Parathyroid adenoma (tissue), 2 donors: Measurements from ENCODE around the gene RABAC1.
A peak's percentile ranks its signal among the peaks of the same experiment; 100 is the strongest.

Experiments used
- H2AFZ ChIP-seq: fragments of 300-600 bp; sonication (generic); one replicate; pipeline ENCODE4 v1.7.0; 2017; ENCODE audit warnings: antibody characterized with exemption, mild to moderate bottlenecking
- H3K27ac ChIP-seq: fragments of 300-600 bp; sonication (generic); one replicate; pipeline ENCODE4 v1.7.0; 2017
- H3K27me3 ChIP-seq: fragments of 300-600 bp; sonication (generic); one replicate; pipeline ENCODE4 v1.7.0; 2017; ENCODE audit warnings: low read length; ENCODE audit not compliant: control insufficient read depth, insufficient read depth
- H3K36me3 ChIP-seq: fragments of 300-600 bp; sonication (generic); one replicate; pipeline ENCODE4 v1.7.0; 2017; ENCODE audit warnings: low read length; ENCODE audit not compliant: control insufficient read depth, insufficient read depth
- H3K4me1 ChIP-seq: fragments of 300-600 bp; sonication (generic); one replicate; pipeline ENCODE4 v1.7.0; 2017; ENCODE audit warnings: control low read depth
- H3K4me2 ChIP-seq: fragments of 300-600 bp; sonication (generic); one replicate; pipeline ENCODE4 v1.7.0; 2017; ENCODE audit warnings: low read length
- H3K4me3 ChIP-seq: fragments of 300-600 bp; sonication (generic); one replicate; pipeline ENCODE4 v1.7.0; 2017; ENCODE audit warnings: low read depth, low read length
- H3K79me2 ChIP-seq: fragments of 300-600 bp; sonication (generic); one replicate; pipeline ENCODE4 v1.7.0; 2017; ENCODE audit warnings: control low read depth
- H3K9ac ChIP-seq: fragments of 300-600 bp; sonication (generic); one replicate; pipeline ENCODE4 v1.7.0; 2017; ENCODE audit warnings: mild to moderate bottlenecking
- H3K9me3 ChIP-seq: fragments of 300-600 bp; sonication (generic); one replicate; pipeline ENCODE4 v1.7.0; 2017; ENCODE audit warnings: low read length; ENCODE audit not compliant: control insufficient read depth
- TF ChIP-seq, protein P1 (sequence below): fragments of 300-600 bp; sonication (generic); IDR thresholded peaks from one replicate; pipeline ENCODE4 v1.7.0; 2017; ENCODE audit warnings: antibody characterized with exemption, mild to moderate bottlenecking
- donor health status: primary hyperparathyroidism.

Gene RABAC1

DNA sequence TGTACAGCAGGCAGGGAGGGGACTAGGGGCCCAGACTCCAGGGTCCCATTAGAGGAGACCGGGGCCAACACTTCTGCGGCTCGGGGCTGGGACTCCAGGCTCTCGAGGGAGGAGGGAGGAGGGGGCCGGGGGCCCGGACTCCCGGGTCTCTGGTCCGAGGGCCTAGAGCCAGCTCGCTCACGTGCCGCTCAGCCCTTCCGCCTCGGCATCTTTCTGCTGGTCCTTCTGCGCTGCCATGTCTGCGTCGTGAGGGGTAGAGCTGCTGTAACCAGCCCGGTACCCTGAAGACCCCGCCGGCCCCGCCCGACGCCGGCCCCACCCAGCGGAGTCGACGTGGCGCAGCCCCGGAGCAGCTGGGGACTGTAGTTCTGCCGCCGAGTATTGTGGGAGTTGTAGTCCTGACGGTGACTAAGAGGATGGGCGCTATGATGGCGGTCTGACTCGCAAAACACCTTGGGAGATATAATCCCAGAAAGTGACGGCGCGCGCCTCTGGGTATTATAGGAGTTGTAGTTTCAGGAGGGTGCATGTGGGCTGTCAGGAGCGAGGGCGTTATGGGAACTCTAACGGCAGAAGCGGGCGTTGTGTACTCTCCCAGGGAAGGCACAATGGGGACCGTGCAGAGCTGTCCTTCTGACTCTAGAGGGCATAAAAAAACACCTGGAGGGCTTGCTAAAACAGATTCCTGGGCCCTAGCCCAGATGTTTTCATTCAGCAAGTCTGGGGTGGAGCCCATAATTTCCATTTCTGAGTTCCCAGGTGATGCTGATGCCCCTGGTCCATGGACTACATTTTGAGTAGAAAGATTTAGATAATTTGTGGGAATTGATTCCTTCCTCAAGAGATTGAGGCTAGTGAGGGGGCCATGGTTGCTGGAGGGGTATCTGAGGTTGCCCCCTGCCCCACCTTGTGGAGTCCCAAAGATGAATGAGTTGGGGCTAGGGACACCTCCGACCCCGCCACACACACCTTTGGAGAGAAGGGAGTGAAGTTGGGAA, at the start of gene RABAC1:
Gene RABAC1 (minus strand): TSS at position 266 of the 998 bp plus-strand sequence. CDS start 29 bp downstream, at position 237.
- Histone ChIP-seq H3K4me1 (peaks cover 9% of the 10 kb centered on the region), H3K4me3 (peak within 1 kb of the TSS; percentile 88), H3K79me2 (no peaks in the 10 kb centered on the region), H2AFZ (peak within 1 kb of the TSS; percentile 91), H3K36me3 (no peaks in the 10 kb centered on the region), H3K9me3 (no peaks in the 10 kb centered on the region), H3K27me3 (no peaks in the 10 kb centered on the region), H3K9ac (peak within 1 kb of the TSS; percentile 38), H3K4me2 (peak within 1 kb of the TSS; percentile 97), H3K27ac (peak within 1 kb of the TSS; percentile 87)
- TF ChIP-seq, protein P1, sequence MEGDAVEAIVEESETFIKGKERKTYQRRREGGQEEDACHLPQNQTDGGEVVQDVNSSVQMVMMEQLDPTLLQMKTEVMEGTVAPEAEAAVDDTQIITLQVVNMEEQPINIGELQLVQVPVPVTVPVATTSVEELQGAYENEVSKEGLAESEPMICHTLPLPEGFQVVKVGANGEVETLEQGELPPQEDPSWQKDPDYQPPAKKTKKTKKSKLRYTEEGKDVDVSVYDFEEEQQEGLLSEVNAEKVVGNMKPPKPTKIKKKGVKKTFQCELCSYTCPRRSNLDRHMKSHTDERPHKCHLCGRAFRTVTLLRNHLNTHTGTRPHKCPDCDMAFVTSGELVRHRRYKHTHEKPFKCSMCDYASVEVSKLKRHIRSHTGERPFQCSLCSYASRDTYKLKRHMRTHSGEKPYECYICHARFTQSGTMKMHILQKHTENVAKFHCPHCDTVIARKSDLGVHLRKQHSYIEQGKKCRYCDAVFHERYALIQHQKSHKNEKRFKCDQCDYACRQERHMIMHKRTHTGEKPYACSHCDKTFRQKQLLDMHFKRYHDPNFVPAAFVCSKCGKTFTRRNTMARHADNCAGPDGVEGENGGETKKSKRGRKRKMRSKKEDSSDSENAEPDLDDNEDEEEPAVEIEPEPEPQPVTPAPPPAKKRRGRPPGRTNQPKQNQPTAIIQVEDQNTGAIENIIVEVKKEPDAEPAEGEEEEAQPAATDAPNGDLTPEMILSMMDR: peak; percentile 29

GRCh38 chr19:42006569-42006968, 47.4 kb upstream of the RABAC1 start:
- H3K36me3 ChIP-seq: no peaks in the 10 kb centered on the region
- H3K79me2 ChIP-seq: no peaks in the 10 kb centered on the region
- no peak overlapping the region for H2AFZ ChIP-seq
- H3K9ac ChIP-seq: no peak overlapping the region
- H3K27ac ChIP-seq: no peak overlapping the region
- no peaks in the 10 kb centered on the region for H3K27me3 ChIP-seq
- H3K4me2 ChIP-seq: no peak overlapping the region
- no peak overlapping the region for H3K4me3 ChIP-seq
- no peaks in the 10 kb centered on the region for H3K9me3 ChIP-seq
- H3K4me1 ChIP-seq: no peaks in the 10 kb centered on the region
- TF ChIP-seq, protein P1: no peak

DNA sequence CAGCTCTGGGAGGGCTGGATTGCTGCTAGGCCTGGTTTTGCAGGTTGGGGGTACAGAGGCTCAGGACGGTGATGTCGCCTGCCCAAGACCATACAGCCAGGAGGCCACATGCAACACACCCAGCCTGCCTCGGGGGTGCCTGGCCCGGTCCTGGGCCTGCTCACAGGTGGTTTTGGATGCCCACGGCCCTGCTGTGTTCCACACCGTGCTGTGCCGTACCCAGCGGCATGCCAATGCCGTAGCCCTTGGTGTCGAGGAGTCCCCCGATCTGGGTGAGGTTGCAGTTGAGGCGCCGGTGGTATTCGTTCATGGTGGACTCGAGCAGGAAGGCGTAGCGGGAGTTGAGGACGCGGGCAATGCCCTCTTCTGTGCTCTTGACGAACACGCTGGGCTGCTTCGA, 46.4 kb upstream of the RABAC1 start:
- no peaks in the 10 kb centered on the region for H3K36me3 ChIP-seq
- no peak overlapping the region for H3K4me3 ChIP-seq
- no peak overlapping the region for H3K27ac ChIP-seq
- TF ChIP-seq, protein P1: no peak
- no peak overlapping the region for H3K9ac ChIP-seq
- no peaks in the 10 kb centered on the region for H3K27me3 ChIP-seq
- H3K9me3 ChIP-seq: no peaks in the 10 kb centered on the region
- no peaks in the 10 kb centered on the region for H3K4me1 ChIP-seq
- H2AFZ ChIP-seq: no peak overlapping the region
- H3K4me2 ChIP-seq: no peak overlapping the region
- H3K79me2 ChIP-seq: no peaks in the 10 kb centered on the region

GRCh38 chr19:42003506-42004294, 44.6 kb upstream of the RABAC1 start:
- Histone ChIP-seq H3K4me1 (peaks cover 9% of the 10 kb centered on the region), H3K36me3 (no peaks in the 10 kb centered on the region), H3K27me3 (no peaks in the 10 kb centered on the region), H3K9me3 (no peaks in the 10 kb centered on the region), H3K4me2 (no peak overlapping the region), H3K4me3 (no peak overlapping the region), H2AFZ (no peak overlapping the region), H3K9ac (no peak overlapping the region), H3K27ac (no peak overlapping the region), H3K79me2 (no peaks in the 10 kb centered on the region)
- TF ChIP-seq, protein P1: no peak
